ENCODE results near the gene PLSCR3.

PLSCR3 gene

DNA sequence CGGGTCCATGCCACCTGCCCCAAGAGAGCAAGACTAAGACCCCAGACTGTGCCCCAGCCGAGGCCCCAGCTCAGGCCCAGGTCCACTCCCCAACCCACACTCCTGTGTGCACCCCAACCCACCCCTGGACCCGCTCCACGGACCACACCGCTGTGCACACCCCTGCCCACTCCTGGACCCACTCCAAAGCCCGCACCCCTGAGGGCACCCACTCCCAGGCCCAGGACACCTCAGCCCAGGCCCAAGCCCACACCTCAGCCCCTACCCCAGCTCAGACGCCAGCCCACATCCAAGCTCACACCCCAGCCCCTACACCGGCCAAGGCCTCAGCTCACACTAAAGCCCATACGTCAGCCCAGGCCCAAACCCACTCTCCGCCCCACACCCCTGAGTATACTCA, 35.4 kb upstream of the PLSCR3 start:
- no peak overlapping the region for H3K9ac ChIP-seq (ENCODE audit: low read length)
- no peak overlapping the region for H2BK120ac ChIP-seq (ENCODE audit: low read depth, low read length)
- no peak for DNase-seq
- H3K36me3 ChIP-seq (ENCODE audit: control insufficient read depth in 1 of 2, insufficient read depth in 2 of 2, low read depth in 1 of 2, low read length in 2 of 2) = no peaks in the 10 kb centered on the region
- no peak overlapping the region for H2AK5ac ChIP-seq (ENCODE audit: low read length, severe bottlenecking)
- H3K18ac ChIP-seq (ENCODE audit: low read depth in 1 of 2, low read length in 2 of 2) = no peak overlapping the region
- no peak overlapping the region for H2BK15ac ChIP-seq (ENCODE audit: low read depth, poor library complexity, severe bottlenecking)
- no peak overlapping the region for H3K4ac ChIP-seq (ENCODE audit: low read depth in 1 of 2, low read length in 2 of 2)
- H4K8ac ChIP-seq (ENCODE audit: low read length) = no peak overlapping the region
- H3K4me2 ChIP-seq (ENCODE audit: low read length, poor library complexity, severe bottlenecking) = no peak overlapping the region
- no peak overlapping the region for H2BK5ac ChIP-seq (ENCODE audit: low read depth, low read length, poor library complexity, severe bottlenecking)
- H3K9me3 ChIP-seq (ENCODE audit: control insufficient read depth, low read length) = no peaks in the 10 kb centered on the region
- H2AFZ ChIP-seq (ENCODE audit: low read depth, low read length) = no peak overlapping the region
- H3K27ac ChIP-seq (ENCODE audit: low read length, poor library complexity, severe bottlenecking) = no peak overlapping the region
- no peak overlapping the region for H3K23ac ChIP-seq (ENCODE audit: low read length in 2 of 2)
- WGBS = 93% methylated on average over 10 of the region's 10 CpGs
- no peaks in the 10 kb centered on the region for H3K79me1 ChIP-seq (replicated peaks; ENCODE audit: low read length, poor library complexity, severe bottlenecking)
- no peak overlapping the region for H3K4me3 ChIP-seq (ENCODE audit: insufficient read depth in 1 of 2, low read depth in 1 of 2, low read length in 2 of 2)
- H3K14ac ChIP-seq (ENCODE audit: low read length in 2 of 2) = no peak overlapping the region
- H2BK12ac ChIP-seq (ENCODE audit: low read length in 2 of 2) = no peak overlapping the region
- H3K27me3 ChIP-seq (ENCODE audit: control insufficient read depth in 1 of 2, insufficient read depth in 1 of 2, low read length in 2 of 2) = peaks cover 0 to 8% of the 10 kb centered on the region in 2 experiments
- H3K4me1 ChIP-seq (ENCODE audit: control insufficient read depth, insufficient read depth, low read depth, low read length) = no peaks in the 10 kb centered on the region
- no peak overlapping the region for H4K91ac ChIP-seq (ENCODE audit: low read length)

DNA sequence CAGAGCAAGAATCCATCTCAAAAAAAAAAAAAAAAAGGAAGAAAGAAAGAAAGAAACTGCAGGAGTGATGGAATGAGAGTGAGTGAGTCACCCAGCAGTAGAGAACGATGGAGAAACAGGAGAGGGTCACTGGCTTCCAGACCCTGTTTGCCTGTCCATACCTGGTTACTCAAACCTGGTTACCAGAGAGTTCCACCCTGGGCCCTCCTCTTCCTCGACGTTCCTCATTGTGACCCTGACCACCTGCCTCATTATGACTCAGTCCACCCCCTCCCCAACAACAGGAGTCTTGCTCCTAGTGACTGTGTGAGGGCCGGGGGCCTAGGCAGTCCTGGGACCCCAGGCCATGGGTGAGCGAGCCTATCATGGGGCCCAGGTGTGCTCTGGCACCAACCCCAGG, 34.2 kb upstream of the PLSCR3 start, which contains the start of gene SPEM3:
SPEM3 (plus strand) TSS at position 301 of the 400 bp plus-strand sequence; CDS start at position 347, 46 bp downstream.
- H2BK15ac ChIP-seq (ENCODE audit: low read depth, poor library complexity, severe bottlenecking) = no peak within 1 kb of the TSS

DNA sequence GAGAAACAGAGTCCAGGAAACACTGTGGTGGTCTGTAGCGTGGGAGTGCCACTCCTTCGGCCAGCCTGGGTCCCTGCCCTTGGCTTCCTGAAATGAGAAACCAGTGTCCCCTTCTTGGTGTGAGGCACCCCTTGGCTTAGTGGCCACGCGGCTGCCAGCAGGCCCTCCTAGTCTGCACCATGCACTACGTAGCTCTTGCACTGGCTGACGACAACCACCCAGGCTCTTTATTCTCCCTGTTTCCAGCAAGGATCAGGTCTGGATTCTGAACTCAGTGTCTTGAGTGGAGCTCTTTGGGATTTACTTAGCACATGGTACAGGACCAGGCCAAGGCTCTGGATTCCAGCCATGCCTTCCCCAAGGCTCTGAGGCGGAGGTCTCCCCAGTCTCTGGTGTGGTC, 33.2 kb upstream of the PLSCR3 start:
- Histone ChIP-seq H3K4me3 (ENCODE audit: insufficient read depth in 1 of 2, low read depth in 1 of 2, low read length in 2 of 2) (no peak overlapping the region), H3K36me3 (ENCODE audit: control insufficient read depth in 1 of 2, insufficient read depth in 2 of 2, low read depth in 1 of 2, low read length in 2 of 2) (no peaks in the 10 kb centered on the region), H2AFZ (ENCODE audit: low read depth, low read length) (no peak overlapping the region), H2BK12ac (ENCODE audit: low read length in 2 of 2) (no peak overlapping the region), H4K91ac (ENCODE audit: low read length) (no peak overlapping the region), H3K27me3 (ENCODE audit: control insufficient read depth in 1 of 2, insufficient read depth in 1 of 2, low read length in 2 of 2) (peaks cover 0 to 8% of the 10 kb centered on the region in 2 experiments), H3K14ac (ENCODE audit: low read length in 2 of 2) (no peak overlapping the region), H2BK5ac (ENCODE audit: low read depth, low read length, poor library complexity, severe bottlenecking) (no peak overlapping the region), H3K79me1 (replicated peaks; ENCODE audit: low read length, poor library complexity, severe bottlenecking) (no peaks in the 10 kb centered on the region), H3K18ac (ENCODE audit: low read depth in 1 of 2, low read length in 2 of 2) (no peak overlapping the region), H2BK120ac (ENCODE audit: low read depth, low read length) (no peak overlapping the region), H2AK5ac (ENCODE audit: low read length, severe bottlenecking) (no peak overlapping the region), H4K8ac (ENCODE audit: low read length) (no peak overlapping the region), H3K27ac (ENCODE audit: low read length, poor library complexity, severe bottlenecking) (no peak overlapping the region), H3K4ac (ENCODE audit: low read depth in 1 of 2, low read length in 2 of 2) (no peak overlapping the region), H2BK15ac (ENCODE audit: low read depth, poor library complexity, severe bottlenecking) (no peak overlapping the region), H3K23ac (ENCODE audit: low read length in 2 of 2) (no peak overlapping the region), H3K9ac (ENCODE audit: low read length) (no peak overlapping the region), H3K4me1 (ENCODE audit: control insufficient read depth, insufficient read depth, low read depth, low read length) (no peaks in the 10 kb centered on the region), H3K4me2 (ENCODE audit: low read length, poor library complexity, severe bottlenecking) (no peak overlapping the region), H3K9me3 (ENCODE audit: control insufficient read depth, low read length) (no peaks in the 10 kb centered on the region)
- WGBS = 89% methylated on average over 5 of the region's 7 CpGs
- no peak for DNase-seq

More for the DNA sequence above, 34.2 kb upstream of the PLSCR3 start, which contains the start of gene SPEM3:
- Histone ChIP-seq H3K36me3 (ENCODE audit: control insufficient read depth in 1 of 2, insufficient read depth in 2 of 2, low read depth in 1 of 2, low read length in 2 of 2) (no peaks in the 10 kb centered on the region), H3K4me1 (ENCODE audit: control insufficient read depth, insufficient read depth, low read depth, low read length) (no peaks in the 10 kb centered on the region), H3K18ac (ENCODE audit: low read depth in 1 of 2, low read length in 2 of 2) (no peak within 1 kb of the TSS), H2BK5ac (ENCODE audit: low read depth, low read length, poor library complexity, severe bottlenecking) (no peak within 1 kb of the TSS), H3K27me3 (ENCODE audit: control insufficient read depth in 1 of 2, insufficient read depth in 1 of 2, low read length in 2 of 2) (peaks cover 0 to 8% of the 10 kb centered on the region in 2 experiments), H3K23ac (ENCODE audit: low read length in 2 of 2) (peak within 1 kb of the TSS in 1 of 2 experiments; percentile 29), H2AFZ (ENCODE audit: low read depth, low read length) (no peak within 1 kb of the TSS), H3K9ac (ENCODE audit: low read length) (no peak within 1 kb of the TSS), H3K14ac (ENCODE audit: low read length in 2 of 2) (no peak within 1 kb of the TSS), H3K4me3 (ENCODE audit: insufficient read depth in 1 of 2, low read depth in 1 of 2, low read length in 2 of 2) (no peak within 1 kb of the TSS), H4K91ac (ENCODE audit: low read length) (no peak within 1 kb of the TSS), H3K9me3 (ENCODE audit: control insufficient read depth, low read length) (no peaks in the 10 kb centered on the region), H3K79me1 (replicated peaks; ENCODE audit: low read length, poor library complexity, severe bottlenecking) (no peaks in the 10 kb centered on the region), H3K27ac (ENCODE audit: low read length, poor library complexity, severe bottlenecking) (no peak within 1 kb of the TSS), H3K4me2 (ENCODE audit: low read length, poor library complexity, severe bottlenecking) (no peak within 1 kb of the TSS), H3K4ac (ENCODE audit: low read depth in 1 of 2, low read length in 2 of 2) (no peak within 1 kb of the TSS), H4K8ac (ENCODE audit: low read length) (no peak within 1 kb of the TSS), H2AK5ac (ENCODE audit: low read length, severe bottlenecking) (no peak within 1 kb of the TSS), H2BK120ac (ENCODE audit: low read depth, low read length) (no peak within 1 kb of the TSS), H2BK12ac (ENCODE audit: low read length in 2 of 2) (no peak within 1 kb of the TSS)
- no peak for DNase-seq
- 69% methylated on average over 5 of the region's 5 CpGs for WGBS

DNA sequence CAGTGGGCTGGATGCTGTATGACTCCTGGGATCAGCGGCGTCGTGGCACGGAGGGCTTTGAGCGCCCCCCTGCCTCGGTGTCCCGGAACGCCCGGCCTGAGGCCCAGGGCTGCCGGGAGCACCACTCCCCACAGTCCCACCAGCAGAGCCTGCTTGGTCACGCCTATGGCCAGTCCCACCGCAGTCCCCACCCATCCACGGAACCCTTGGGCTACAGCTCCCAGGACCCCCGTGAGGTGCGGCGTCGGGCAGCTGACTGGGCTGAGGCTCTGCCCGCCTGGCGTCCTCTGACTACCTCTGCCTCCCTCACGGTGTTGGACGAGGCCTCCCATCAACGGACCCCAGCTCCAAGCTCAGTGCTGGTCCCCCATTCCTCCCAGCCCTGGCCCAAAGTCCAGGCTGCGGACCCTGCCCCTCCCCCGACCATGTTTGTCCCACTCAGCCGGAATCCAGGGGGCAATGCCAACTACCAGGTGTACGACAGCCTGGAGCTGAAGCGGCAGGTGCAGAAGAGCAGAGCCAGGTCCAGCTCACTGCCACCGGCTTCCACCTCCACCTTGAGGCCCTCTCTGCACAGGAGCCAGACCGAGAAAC, 32.7 kb upstream of the PLSCR3 start:
- H3K14ac ChIP-seq (ENCODE audit: low read length in 2 of 2) = no peak overlapping the region
- no peak overlapping the region for H3K23ac ChIP-seq (ENCODE audit: low read length in 2 of 2)
- H2AFZ ChIP-seq (ENCODE audit: low read depth, low read length) = no peak overlapping the region
- H3K4me1 ChIP-seq (ENCODE audit: control insufficient read depth, insufficient read depth, low read depth, low read length) = no peaks in the 10 kb centered on the region
- DNase-seq = no peak
- no peak overlapping the region for H3K4ac ChIP-seq (ENCODE audit: low read depth in 1 of 2, low read length in 2 of 2)
- H2AK5ac ChIP-seq (ENCODE audit: low read length, severe bottlenecking) = no peak overlapping the region
- H2BK12ac ChIP-seq (ENCODE audit: low read length in 2 of 2) = no peak overlapping the region
- H3K27ac ChIP-seq (ENCODE audit: low read length, poor library complexity, severe bottlenecking) = no peak overlapping the region
- no peaks in the 10 kb centered on the region for H3K79me1 ChIP-seq (replicated peaks; ENCODE audit: low read length, poor library complexity, severe bottlenecking)
- no peaks in the 10 kb centered on the region for H3K9me3 ChIP-seq (ENCODE audit: control insufficient read depth, low read length)
- no peak overlapping the region for H4K8ac ChIP-seq (ENCODE audit: low read length)
- H2BK120ac ChIP-seq (ENCODE audit: low read depth, low read length) = no peak overlapping the region
- H2BK5ac ChIP-seq (ENCODE audit: low read depth, low read length, poor library complexity, severe bottlenecking) = no peak overlapping the region
- no peak overlapping the region for H3K18ac ChIP-seq (ENCODE audit: low read depth in 1 of 2, low read length in 2 of 2)
- no peak overlapping the region for H4K91ac ChIP-seq (ENCODE audit: low read length)
- H3K27me3 ChIP-seq (ENCODE audit: control insufficient read depth in 1 of 2, insufficient read depth in 1 of 2, low read length in 2 of 2) = peaks cover 0 to 8% of the 10 kb centered on the region in 2 experiments
- H3K4me3 ChIP-seq (ENCODE audit: insufficient read depth in 1 of 2, low read depth in 1 of 2, low read length in 2 of 2) = no peak overlapping the region
- H3K9ac ChIP-seq (ENCODE audit: low read length) = no peak overlapping the region
- no peaks in the 10 kb centered on the region for H3K36me3 ChIP-seq (ENCODE audit: control insufficient read depth in 1 of 2, insufficient read depth in 2 of 2, low read depth in 1 of 2, low read length in 2 of 2)
- 93% methylated on average over 29 of the region's 29 CpGs for WGBS
- H2BK15ac ChIP-seq (ENCODE audit: low read depth, poor library complexity, severe bottlenecking) = no peak overlapping the region
- H3K4me2 ChIP-seq (ENCODE audit: low read length, poor library complexity, severe bottlenecking) = no peak overlapping the region

Data from mesenchymal stem cell (in vitro differentiated cells and primary cell).